ENCODE data around the gene OXSR1.
A peak's percentile ranks its signal among the peaks of the same experiment; 100 is the strongest.
"Not testable (repeated sequence)": the region's sequence is repeated elsewhere in the genome, so short reads cannot be mapped to it uniquely, and the experiment has no call there.

OXSR1 gene

DNA sequence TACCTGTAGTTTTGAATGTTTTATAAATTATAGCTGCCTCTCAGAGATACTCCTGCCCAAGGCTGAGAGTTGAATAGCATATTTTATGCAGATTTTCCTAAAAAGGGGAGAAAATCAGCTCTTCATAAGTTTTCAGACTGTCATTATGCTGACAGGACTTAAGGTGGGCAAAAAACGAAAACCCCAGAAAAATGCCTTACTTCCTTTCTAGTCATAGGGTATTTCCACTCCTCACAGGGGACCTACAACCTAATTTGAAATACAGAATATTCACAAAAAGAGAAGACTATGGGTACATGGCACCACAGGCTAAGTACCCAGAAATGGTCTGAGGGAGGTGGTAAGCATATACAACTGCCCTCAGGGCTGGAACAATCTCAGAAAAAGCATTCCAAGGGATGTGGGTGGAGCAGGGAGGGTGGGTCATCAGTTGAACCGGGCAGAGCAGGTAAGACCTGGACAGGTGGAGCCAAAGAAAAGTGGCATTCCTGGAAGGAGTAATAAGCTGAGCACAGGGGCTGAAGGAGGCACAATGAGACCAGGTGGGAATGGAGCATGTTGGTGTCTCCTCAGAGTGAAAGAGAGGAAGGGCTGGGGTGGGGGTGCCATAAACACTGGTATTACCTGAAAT, 10.6 kb upstream of the OXSR1 start:
- no peak overlapping the region for H3K9ac ChIP-seq (ENCODE audit: insufficient read length)
- H3K27ac ChIP-seq, result no peak overlapping the region
- H3K4me3 ChIP-seq, result no peak overlapping the region
- TF ChIP-seq POLR2AphosphoS5 (IDR thresholded peaks at IDR 0.05; ENCODE audit: borderline replicate concordance, low read depth, low read length), result no peak
- H3K9me3 ChIP-seq (ENCODE audit: low read depth, low read length), result no peaks in the 10 kb centered on the region
- no peak for DNase-seq (ENCODE audit: low read depth, low spot score)
- H3K36me3 ChIP-seq (ENCODE audit: insufficient read depth, low read length), result no peaks in the 10 kb centered on the region

- H3K4me3 ChIP-seq, result no peak overlapping the region
- no peaks in the 10 kb centered on the region for H3K36me3 ChIP-seq (ENCODE audit: insufficient read depth, low read length)
- H3K9ac ChIP-seq (ENCODE audit: insufficient read length), result no peak overlapping the region
- no peak for DNase-seq (ENCODE audit: low read depth, low spot score)
- no peak overlapping the region for H3K27ac ChIP-seq
- H3K9me3 ChIP-seq (ENCODE audit: low read depth, low read length), result no peaks in the 10 kb centered on the region
- TF ChIP-seq FOXP2 (optimal IDR thresholded peaks at IDR 0.05; ENCODE audit: control extremely low read depth, extremely low read length, insufficient read depth) (no peak), POLR2AphosphoS5 (IDR thresholded peaks at IDR 0.05; ENCODE audit: borderline replicate concordance, low read depth, low read length) (no peak), EZH2 (IDR thresholded peaks at IDR 0.05) (no peak)
These were observed 9.5 kb upstream of the OXSR1 start for GRCh38 chr3:38155825-38156224.

DNA sequence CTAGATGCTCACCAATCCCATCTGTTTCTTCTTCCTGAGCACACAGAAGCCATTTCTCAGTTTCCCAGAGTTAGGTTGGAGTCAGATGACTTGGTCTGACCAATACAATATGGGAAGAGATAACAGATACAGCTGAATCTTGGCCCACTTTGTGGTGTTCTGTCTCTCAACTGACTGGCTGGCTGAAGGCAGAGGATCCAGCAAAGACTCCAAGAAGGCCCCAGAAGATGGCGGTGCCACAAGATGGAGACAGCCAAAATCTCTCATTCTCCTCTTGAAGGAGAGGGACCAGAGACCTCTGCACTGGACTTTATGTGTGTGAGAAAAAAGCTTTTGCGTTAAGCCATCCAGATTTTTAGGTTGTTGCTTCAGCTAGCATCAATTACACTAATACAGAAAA, 8.2 kb upstream of the OXSR1 start:
- H3K36me3 ChIP-seq (ENCODE audit: insufficient read depth, low read length), result no peaks in the 10 kb centered on the region
- H3K27ac ChIP-seq, result no peak overlapping the region
- no peak for TF ChIP-seq EZH2 (IDR thresholded peaks at IDR 0.05)
- no peak for TF ChIP-seq FOXP2 (optimal IDR thresholded peaks at IDR 0.05; ENCODE audit: control extremely low read depth, extremely low read length, insufficient read depth)
- no peak for TF ChIP-seq POLR2AphosphoS5 (IDR thresholded peaks at IDR 0.05; ENCODE audit: borderline replicate concordance, low read depth, low read length)
- no peak overlapping the region for H3K4me3 ChIP-seq
- H3K9ac ChIP-seq (ENCODE audit: insufficient read length), result no peak overlapping the region
- H3K9me3 ChIP-seq (ENCODE audit: low read depth, low read length), result no peaks in the 10 kb centered on the region
- no peak for DNase-seq (ENCODE audit: low read depth, low spot score)

DNA sequence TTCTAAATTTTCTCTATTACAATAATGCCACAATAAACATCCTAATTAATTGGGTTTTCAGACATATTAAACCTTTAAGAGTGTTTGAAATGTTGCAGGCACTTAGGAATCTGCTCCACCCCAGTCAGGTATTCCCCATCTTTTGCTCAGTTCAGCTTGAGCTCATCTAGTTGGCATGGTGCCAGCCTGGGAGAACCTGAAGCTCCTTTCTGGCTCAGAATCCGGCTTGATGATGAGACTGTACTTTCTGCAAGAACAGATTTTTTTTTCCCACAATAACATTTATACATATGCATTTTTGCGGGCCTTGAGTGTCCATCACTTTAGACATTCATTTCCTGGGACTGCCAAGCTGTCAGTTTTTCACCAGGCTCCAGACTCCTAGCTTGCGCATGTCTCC, 7.7 kb upstream of the OXSR1 start:
- no peak overlapping the region for H3K9ac ChIP-seq (ENCODE audit: insufficient read length)
- no peaks in the 10 kb centered on the region for H3K36me3 ChIP-seq (ENCODE audit: insufficient read depth, low read length)
- TF ChIP-seq EZH2 (IDR thresholded peaks at IDR 0.05) (no peak), POLR2AphosphoS5 (IDR thresholded peaks at IDR 0.05; ENCODE audit: borderline replicate concordance, low read depth, low read length) (no peak), FOXP2 (optimal IDR thresholded peaks at IDR 0.05; ENCODE audit: control extremely low read depth, extremely low read length, insufficient read depth) (no peak)
- H3K27ac ChIP-seq, result no peak overlapping the region
- no peaks in the 10 kb centered on the region for H3K9me3 ChIP-seq (ENCODE audit: low read depth, low read length)
- DNase-seq (ENCODE audit: low read depth, low spot score), result no peak
- H3K4me3 ChIP-seq, result no peak overlapping the region

DNA sequence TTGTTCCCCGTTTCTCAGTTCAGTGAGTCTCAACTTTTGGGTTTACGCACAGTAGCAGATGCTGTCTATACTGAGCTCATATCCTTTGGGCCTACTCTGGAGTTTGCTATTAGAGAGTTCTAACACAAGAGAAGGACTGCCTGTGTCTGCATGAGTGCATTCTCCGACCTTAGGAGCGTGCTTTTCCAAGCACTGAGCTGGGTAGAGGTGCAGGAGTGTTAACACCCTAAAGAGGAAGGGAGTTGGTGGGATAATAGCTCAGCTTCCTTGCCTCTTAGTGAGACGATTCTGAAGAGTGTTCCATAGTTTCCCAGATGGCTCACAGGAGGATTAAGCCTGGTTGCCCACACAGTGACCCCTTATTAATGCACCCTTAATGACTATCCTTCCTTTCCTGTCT, 6.9 kb upstream of the OXSR1 start:
- no peaks in the 10 kb centered on the region for H3K9me3 ChIP-seq (ENCODE audit: low read depth, low read length)
- no peak overlapping the region for H3K27ac ChIP-seq
- no peaks in the 10 kb centered on the region for H3K36me3 ChIP-seq (ENCODE audit: insufficient read depth, low read length)
- no peak overlapping the region for H3K9ac ChIP-seq (ENCODE audit: insufficient read length)
- TF ChIP-seq FOXP2 (optimal IDR thresholded peaks at IDR 0.05; ENCODE audit: control extremely low read depth, extremely low read length, insufficient read depth), result no peak
- TF ChIP-seq POLR2AphosphoS5 (IDR thresholded peaks at IDR 0.05; ENCODE audit: borderline replicate concordance, low read depth, low read length), result no peak
- TF ChIP-seq EZH2 (IDR thresholded peaks at IDR 0.05), result no peak
- no peak for DNase-seq (ENCODE audit: low read depth, low spot score)
- H3K4me3 ChIP-seq, result no peak overlapping the region

DNA sequence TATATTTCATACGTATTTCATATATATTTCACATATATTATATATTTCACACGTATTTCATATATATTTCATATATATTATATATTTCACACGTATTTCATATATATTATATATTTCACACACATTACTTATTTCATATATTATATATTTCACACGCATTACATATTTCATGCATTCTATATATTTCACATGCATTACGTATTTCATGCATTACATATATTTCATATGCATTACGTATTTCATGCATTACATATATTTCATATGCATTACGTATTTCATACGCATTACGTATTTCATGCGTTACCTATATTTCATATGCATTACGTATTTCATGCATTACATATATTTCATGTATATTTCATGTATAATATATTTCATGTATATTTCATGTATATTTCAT, 4.6 kb upstream of the OXSR1 start:
- DNase-seq (ENCODE audit: low read depth, low spot score); H3K9me3 ChIP-seq (ENCODE audit: low read depth, low read length); H3K36me3 ChIP-seq (ENCODE audit: insufficient read depth, low read length); H3K9ac ChIP-seq (ENCODE audit: insufficient read length); H3K4me3 ChIP-seq; H3K27ac ChIP-seq: not testable (repeated sequence)

DNA sequence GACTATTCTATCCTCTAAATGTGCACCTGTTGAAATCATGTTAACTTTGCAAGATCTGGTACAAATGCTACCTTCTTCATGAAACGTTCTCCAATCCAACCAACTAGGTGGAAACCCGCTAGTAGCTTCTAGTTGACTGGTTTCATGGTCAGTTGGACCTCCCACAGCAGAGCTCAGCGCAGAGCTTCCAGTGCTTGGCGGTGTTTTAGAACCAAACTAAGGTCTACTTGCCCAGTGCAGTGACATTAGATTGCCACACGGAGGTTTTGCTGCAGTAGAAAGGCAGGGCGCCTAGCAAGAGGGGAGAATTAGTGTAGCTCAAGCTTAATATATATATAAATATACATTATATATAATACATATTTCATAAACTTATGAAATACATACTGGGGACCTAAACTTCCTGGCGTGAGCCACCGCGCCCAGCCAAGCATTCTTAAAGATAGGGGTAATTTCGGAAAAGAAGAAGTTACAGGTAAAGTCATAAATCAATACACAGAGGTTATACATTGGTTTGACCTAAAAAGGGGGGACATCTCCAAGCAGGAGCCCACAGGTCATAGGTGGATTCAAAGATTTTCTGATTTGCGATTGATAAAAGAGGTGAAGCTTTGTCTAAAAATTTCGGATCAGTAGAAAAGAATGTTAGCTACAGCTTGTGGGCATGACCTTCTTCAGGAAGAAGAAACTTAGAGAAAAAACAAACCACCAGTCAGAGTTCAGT, 2.1 kb upstream of the OXSR1 start:
- no peak for DNase-seq (ENCODE audit: low read depth, low spot score)
- Histone ChIP-seq H3K4me3 (no peak overlapping the region), H3K9ac (ENCODE audit: insufficient read length) (no peak overlapping the region), H3K9me3 (ENCODE audit: low read depth, low read length) (no peaks in the 10 kb centered on the region), H3K36me3 (ENCODE audit: insufficient read depth, low read length) (no peaks in the 10 kb centered on the region), H3K27ac (no peak overlapping the region)
- TF ChIP-seq POLR2AphosphoS5 (IDR thresholded peaks at IDR 0.05; ENCODE audit: borderline replicate concordance, low read depth, low read length) (no peak), FOXP2 (optimal IDR thresholded peaks at IDR 0.05; ENCODE audit: control extremely low read depth, extremely low read length, insufficient read depth) (no peak), EZH2 (IDR thresholded peaks at IDR 0.05) (no peak)

- peak overlapping the region; percentile 93; the same call in 1 of the 2 replicates for H3K27ac ChIP-seq
- H3K9me3 ChIP-seq (ENCODE audit: low read depth, low read length), result no peaks in the 10 kb centered on the region
- TF ChIP-seq FOXP2 (optimal IDR thresholded peaks at IDR 0.05; ENCODE audit: control extremely low read depth, extremely low read length, insufficient read depth) (no peak), EZH2 (IDR thresholded peaks at IDR 0.05) (no peak)
- H3K9ac ChIP-seq (ENCODE audit: insufficient read length), result no peak overlapping the region
- no peak for DNase-seq (ENCODE audit: low read depth, low spot score)
- peak overlapping the region; percentile 84; the same call in 1 of the 2 replicates for H3K4me3 ChIP-seq
- no peaks in the 10 kb centered on the region for H3K36me3 ChIP-seq (ENCODE audit: insufficient read depth, low read length)
These were observed 1.3 kb upstream of the OXSR1 start for GRCh38 chr3:38163841-38164642.

Data from SK-N-MC (cell line).